Measurements from ENCODE around the gene HSPB8.
A peak's percentile ranks its signal among the peaks of the same experiment; 100 is the strongest.

Gene HSPB8

GRCh38 chr12:119178544-119179334 lies at the start of gene HSPB8:
HSPB8 (plus strand) TSS chr12:119178931; CDS start chr12:119179313, 382 bp downstream.
- DNase-seq (ENCODE audit: low read depth): peak; percentile 37

GRCh38 chr12:119129827-119130434 lies 48.8 kb upstream of the HSPB8 start:
- no peak for DNase-seq (ENCODE audit: low read depth)

GRCh38 chr12:119130523-119130922 lies 48.2 kb upstream of the HSPB8 start:
- DNase-seq (ENCODE audit: low read depth): no peak

GRCh38 chr12:119134284-119135072 lies 44.3 kb upstream of the HSPB8 start:
- no peak for DNase-seq (ENCODE audit: low read depth)

- DNase-seq (ENCODE audit: low read depth): no peak
Observed at GRCh38 chr12:119136811-119137410, 41.8 kb upstream of the HSPB8 start.

- no peak for DNase-seq (ENCODE audit: low read depth)
Observed at GRCh38 chr12:119139448-119139847, 39.3 kb upstream of the HSPB8 start.

- DNase-seq (ENCODE audit: low read depth): no peak
Observed at GRCh38 chr12:119145367-119145766, 33.4 kb upstream of the HSPB8 start.

GRCh38 chr12:119147847-119148448 lies 30.8 kb upstream of the HSPB8 start:
- no peak for DNase-seq (ENCODE audit: low read depth)

GRCh38 chr12:119149270-119149669 lies 29.5 kb upstream of the HSPB8 start:
- no peak for DNase-seq (ENCODE audit: low read depth)

GRCh38 chr12:119151445-119152026 lies 27.2 kb upstream of the HSPB8 start:
- peak; percentile 3 for DNase-seq (ENCODE audit: low read depth)

GRCh38 chr12:119153477-119154434 lies 25.0 kb upstream of the HSPB8 start:
- peak; percentile 3 for DNase-seq (ENCODE audit: low read depth)

GRCh38 chr12:119154435-119154818 lies 24.3 kb upstream of the HSPB8 start:
- no peak for DNase-seq (ENCODE audit: low read depth)

GRCh38 chr12:119156401-119157044 lies 22.2 kb upstream of the HSPB8 start:
- no peak for DNase-seq (ENCODE audit: low read depth)

GRCh38 chr12:119157528-119157927 lies 21.2 kb upstream of the HSPB8 start:
- no peak for DNase-seq (ENCODE audit: low read depth)

GRCh38 chr12:119157978-119158377 lies 20.8 kb upstream of the HSPB8 start:
- no peak for DNase-seq (ENCODE audit: low read depth)

- DNase-seq (ENCODE audit: low read depth): no peak
Observed at GRCh38 chr12:119158402-119158801, 20.3 kb upstream of the HSPB8 start.

GRCh38 chr12:119159844-119160243 lies 18.9 kb upstream of the HSPB8 start:
- no peak for DNase-seq (ENCODE audit: low read depth)

GRCh38 chr12:119167902-119168301 lies 10.8 kb upstream of the HSPB8 start:
- no peak for DNase-seq (ENCODE audit: low read depth)

GRCh38 chr12:119168721-119169120 lies 10.0 kb upstream of the HSPB8 start:
- DNase-seq (ENCODE audit: low read depth): no peak

- no peak for DNase-seq (ENCODE audit: low read depth)
Observed at GRCh38 chr12:119169150-119169549, 9.6 kb upstream of the HSPB8 start.
